Glomerular endothelial cell (primary cell): ENCODE results near the gene APOBEC3H. TPM values are rescaled to one million over a fixed set of nuclear protein-coding genes. Genes with fewer than 3 reads are reported as not detected.

Experiments
- DNase-seq: peaks from one replicate; pipeline ENCODE4 v3.0.0-alpha.2; 2011; ENCODE audit warnings: low read depth, low spot score; ENCODE audit errors: extremely low read depth
- total RNA-seq: library from RNA; depleted of rRNA; stranded (reverse); fragments of >200 nt; gene quantifications from 2 replicates; pipeline ENCODE4 v1.2.3, GENCODE V29; 2015

APOBEC3H gene
- total RNA-seq, 1 donor from 2014 or later = not detected

DNA sequence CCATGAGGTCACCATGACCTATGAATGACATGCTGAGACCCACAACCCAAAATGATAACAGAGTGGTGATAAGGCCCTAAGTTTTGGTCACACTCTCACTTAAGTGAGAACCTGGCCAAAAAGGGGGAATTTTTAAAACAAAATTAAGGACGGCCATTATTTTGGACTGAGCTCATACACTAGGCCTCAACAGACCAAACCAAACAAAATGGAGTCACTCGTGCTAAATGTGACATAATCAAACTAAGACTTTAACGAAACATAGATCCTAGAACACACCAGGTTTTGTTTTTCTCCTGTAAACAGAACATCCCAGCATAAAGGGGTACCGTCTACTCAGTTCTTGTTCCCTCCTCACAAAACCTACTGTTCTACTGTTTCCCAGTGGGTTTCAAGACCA is 11.4 kb downstream of the APOBEC3H start:
- DNase-seq = no peak

DNA sequence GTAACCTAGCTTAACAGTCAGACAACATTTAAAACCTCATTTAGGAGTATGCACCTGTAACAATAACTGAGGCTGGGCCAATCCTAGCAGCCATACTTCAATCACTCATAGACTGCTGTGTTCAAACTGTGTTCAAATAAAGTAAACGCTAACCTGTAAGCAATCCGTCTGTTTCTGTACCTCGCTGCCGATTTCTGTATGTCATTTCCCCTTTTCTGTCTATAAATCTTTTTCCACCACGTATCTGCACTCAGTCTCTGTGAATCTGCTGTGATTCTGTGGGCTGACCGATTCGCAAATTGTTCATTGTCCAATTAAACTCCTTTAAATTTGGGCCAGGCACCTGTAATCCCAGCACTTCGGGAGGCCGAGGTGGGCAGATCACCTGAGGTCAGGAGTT is 12.3 kb downstream of the APOBEC3H start:
- no peak for DNase-seq

DNA sequence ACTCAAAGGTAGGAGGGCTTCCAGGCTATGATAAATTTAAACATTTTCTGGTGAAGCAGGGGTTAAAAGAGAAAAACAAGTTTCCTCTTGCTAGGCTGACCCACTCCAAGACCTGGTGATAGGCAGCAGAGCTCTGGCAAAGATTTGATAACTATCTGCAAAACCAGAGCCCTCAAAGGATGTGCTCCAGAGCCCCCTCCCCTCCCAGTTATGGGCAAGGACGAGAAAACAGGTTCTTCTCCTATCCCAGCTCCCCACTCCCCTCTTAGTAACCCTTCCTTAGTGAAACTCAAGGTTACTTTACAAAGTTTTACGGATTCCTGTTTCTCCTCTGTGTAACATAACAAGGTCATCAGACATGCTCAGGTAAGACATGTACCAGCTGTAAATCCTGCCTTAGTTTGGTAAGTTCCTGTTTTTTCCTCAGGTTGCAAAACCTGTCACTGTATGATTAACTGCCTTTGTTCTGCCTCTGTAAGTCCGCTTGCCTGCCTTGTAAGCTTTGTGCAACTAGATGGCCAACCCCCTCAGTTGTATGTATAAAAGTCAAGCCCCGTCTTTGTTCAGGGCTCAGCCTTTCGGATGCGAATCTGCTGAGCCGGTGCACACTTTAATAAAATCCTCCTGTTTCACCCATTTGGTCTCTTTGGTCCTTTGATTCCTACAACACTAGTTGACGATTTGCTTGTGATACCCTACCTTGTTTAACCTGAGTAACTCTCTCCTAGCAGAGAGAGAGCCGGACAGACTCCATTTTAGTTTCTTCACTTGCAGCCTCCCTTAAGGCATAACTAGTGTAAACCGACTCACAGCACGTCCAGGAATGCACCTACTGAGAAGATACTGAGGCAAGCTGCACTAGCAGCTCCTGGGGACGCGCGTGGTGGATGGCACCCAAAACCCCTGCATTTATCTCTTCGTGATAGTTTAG is 13.9 kb downstream of the APOBEC3H start:
- no peak for DNase-seq

DNA sequence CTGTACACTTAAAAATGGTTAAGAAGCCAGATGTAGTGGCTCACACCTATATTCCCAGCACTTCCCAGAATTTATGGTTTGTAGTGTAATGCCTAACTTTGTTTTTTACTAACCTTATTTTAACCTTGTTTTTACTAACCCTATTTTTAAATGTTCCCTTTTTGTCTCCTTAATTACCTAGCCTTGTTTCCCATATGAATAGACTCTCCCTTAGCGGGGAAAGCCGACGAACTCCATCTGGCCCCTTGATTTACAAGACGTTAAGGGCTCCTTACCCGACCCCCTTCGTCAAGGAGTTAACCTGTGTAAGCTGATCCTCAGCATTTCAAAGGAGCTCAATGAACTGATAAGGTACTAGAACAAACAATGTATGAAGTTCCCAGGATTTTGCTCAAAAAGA is 17.1 kb downstream of the APOBEC3H start:
- no peak for DNase-seq

DNA sequence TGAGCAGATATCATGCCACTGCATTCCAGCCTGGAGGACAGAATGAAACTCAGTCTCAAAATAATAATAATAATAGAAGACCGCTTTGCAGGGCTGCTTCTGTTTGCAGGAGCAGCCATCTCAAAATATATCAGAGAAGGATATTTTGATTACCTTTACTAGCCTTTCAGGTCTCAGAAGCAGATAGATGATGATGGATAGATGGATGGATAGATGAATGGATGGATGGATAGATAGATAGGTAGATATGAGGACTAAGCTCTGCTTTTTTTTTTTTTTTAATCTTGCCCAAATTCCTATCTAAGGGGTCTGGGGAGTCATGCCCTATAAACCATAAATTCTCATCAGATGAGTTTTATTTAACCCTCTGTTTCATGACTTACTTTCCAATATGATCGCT is 18.5 kb downstream of the APOBEC3H start:
- DNase-seq = no peak

DNA sequence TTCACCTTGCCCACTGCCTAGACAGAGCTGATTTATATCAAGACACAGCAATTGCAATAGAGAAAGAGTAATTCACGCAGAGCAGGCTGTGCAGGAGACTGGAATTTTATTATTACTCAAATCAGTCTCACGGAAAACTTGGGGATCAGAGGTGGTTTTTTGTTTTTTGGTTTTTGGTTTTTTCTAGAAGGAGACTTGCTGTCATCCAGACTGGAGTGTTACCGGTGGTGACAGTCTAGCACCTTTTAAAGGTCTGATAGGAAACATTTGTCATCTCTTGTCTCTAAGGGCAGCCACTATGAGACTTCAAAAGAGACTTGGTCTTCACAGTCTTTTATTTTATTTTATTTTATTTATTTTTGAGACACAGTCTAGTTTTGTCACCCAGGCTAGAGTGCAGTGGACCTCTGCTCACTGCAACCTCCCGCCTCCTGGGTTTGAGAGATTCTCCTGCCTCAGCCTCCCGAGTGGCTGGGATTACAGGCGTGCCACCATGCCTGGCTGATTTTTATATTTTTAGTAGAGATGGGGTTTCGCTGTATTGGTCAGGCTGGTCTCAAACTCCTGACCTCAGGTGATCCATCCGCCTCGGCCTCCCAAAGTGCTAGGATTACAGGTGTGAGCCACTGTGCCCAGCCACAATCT is 19.1 kb downstream of the APOBEC3H start:
- no peak for DNase-seq

DNA sequence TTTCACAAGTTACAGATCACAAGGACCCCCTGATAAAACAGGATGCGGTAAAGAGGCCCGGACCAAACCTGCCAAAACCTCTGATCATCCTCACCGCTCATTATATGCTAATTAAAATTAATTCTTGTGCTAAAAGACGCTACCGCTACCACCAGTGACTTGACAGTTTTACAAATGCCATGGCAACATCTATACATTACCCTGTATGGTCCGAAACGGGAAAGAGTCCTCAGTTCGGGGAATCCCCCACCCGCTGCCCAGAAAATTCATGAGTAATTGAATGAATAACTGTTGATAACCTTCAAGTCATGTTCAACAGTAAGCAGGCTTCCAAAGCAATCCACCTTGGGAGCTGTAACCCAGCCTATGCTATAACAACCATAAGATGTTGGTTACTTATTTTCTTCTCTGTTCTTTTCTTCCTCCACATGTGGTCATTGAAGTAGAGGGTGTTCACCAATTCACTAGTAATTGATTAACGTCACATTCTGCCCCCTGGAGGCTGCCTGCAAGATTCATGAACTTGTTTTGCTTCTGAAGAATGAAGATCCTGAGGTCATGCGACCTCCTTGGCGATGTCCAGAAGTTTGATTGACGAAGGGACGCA is 20.6 kb downstream of the APOBEC3H start:
- no peak for DNase-seq

DNA sequence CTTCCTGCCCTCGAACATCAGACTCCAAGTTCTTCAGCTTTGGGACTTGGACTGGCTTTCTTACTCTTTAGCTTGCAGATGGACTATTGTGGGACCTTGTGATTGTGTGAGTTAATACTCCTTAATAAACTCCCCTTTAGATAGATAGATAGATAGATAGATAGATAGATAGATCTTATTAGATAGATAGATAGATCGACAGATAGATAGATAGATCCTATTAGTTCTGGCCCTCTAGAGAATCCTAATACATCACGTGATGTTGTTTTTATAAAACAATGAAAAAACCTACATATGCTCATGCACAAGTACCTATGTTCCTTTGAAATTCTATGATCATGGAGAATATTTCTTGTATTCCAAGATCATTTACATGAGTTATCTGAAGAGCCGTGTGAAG is 23.9 kb downstream of the APOBEC3H start:
- no peak for DNase-seq

DNA sequence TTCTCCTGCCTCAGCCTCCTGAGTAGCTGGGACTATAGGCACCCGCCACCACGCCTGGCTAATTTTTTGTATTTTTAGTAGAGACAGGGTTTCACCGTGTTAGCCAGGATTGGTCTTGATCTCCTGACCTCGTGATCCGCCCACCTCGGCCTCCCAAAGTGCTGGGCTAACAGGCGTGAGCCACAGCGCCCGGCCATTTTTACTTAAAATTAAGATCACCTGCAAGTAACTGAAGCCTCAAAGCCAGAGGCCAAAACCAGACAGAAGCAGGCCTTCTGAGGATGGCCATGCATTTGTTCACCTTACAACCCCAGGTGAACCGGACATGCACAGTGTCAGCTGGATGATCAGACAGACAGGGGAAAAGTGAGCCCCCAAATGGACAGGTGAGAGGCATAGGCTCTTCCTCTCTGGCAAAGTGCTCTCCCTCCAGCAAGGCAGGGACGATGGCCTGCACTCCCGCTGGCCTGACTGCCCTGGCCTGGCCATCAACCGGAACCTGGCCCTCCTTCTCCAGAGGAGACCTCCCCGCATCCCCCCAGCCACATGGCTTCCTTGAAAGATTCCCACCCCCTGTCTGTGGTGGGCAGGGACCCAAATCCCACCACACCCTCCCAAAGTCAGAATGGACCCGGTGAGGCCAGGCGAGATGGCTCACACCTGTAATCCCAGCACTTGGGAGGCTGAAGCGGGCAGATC is 25.9 kb downstream of the APOBEC3H start:
- no peak for DNase-seq

DNA sequence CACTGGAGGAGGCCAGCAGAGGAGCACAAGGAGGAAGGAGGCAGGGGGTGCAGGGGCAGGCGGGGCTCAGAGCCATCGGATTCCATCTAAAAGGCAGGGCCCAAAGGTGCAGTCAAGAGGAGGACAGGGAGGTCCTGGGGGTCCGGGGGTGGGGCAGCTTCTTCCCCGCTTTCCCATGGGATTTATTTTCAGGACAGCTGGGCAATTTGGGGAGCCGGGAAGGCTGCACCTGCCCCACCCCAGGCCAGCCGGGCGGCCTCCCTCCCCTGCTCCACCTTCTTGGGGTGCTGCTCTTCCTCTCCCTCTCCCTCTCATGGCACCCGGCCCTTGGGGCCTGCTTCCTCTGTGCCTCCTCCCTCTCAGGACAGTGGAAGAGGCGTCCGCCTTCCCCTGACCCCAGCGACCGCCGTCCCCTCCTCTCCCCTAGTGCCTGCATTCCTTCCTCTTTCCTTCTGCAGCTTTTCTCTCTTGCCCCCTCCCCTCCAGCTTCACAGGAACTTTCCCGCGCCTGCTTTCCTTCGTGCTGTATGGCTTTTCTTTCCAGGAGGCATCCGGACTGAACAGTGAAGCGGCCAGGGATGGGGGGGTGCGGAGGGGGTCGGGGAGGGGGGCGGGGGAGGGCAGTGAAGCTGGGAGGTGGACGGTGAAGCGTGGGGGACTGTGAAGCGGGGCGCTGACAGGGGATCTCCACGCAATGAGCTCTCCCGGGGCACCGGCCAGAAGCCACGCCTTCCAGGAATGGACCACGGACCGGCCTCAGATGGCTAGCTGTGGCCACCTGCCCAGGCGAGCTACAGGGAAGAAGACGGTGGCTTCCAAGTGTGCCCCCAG is 26.9 kb downstream of the APOBEC3H start:
- no peak for DNase-seq

DNA sequence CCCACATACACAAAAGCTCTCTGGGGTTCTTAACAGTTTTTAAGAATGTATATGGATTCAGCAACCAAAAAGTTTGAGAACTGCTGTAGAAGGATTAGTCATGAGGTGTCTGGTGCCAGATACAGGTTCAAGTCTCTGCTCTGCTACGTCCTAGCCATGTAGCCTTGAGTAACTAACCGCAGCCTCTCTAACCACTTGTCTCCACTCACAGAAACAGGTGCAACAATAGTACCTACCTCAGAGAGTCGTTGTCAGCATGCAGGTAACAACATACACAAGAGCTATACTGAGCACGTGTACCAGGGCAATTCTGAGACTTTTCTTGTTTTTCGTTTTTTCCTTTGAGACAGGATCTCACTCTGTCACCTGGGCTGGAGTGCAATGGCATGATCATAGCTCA is 28.6 kb downstream of the APOBEC3H start:
- DNase-seq = no peak

DNA sequence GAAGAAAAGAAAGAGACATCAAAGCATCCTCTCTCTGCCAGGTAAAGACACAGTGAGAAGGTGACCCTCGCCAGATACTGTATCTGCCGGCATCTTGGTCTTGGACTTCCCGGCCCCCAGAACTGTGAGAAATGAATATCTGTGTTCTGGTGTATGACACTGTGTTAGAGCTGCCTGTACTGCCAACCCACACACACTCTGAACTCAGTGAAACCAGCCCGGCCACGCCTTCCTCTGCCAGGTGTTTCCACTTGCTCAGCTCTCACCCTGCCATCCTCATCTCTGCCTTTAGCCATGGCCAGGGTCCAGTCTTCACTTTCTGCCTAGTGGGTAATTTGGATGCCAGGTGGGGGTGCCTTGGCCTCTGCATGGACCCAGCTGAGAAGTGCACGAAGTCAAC is 31.5 kb downstream of the APOBEC3H start:
- DNase-seq = no peak

DNA sequence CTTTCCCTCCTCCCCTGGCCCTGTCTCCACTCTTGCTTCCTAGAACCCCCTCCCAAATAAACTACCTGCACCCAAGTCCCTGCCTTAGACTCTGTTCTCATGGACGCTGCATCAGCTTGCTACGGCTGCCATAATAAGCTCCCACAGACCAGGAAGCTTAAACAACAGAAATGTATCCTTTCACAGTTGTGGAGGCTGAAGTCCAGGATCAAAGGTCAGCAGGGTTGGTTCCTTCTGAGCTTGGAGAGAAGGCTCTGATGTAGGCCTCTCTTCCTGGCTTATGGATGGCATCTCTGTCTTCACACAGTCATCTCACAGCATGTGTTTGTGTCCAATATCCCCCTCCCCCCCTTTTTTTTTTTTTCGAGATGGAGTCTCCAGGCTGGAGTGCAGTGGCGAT is 32.0 kb downstream of the APOBEC3H start:
- DNase-seq = no peak

DNA sequence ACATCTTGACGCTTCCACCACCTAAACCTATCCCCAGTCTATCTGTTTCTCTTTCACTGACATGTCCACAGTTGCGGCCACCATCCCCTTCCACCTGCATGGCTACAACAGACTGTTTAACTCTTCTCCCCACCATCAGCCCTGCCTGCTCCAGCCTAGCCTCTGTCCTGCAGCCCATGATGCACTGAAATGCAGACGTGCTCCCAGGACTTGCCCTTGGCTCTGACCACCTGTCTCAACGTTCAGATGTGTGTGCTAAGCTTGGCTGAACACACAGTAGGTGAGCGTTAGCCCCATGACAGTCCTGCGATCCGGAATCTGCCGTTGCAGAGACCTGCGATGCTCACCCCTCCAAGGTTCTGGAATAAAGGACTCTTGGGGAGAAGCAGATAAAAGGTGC is 32.7 kb downstream of the APOBEC3H start:
- DNase-seq = no peak

DNA sequence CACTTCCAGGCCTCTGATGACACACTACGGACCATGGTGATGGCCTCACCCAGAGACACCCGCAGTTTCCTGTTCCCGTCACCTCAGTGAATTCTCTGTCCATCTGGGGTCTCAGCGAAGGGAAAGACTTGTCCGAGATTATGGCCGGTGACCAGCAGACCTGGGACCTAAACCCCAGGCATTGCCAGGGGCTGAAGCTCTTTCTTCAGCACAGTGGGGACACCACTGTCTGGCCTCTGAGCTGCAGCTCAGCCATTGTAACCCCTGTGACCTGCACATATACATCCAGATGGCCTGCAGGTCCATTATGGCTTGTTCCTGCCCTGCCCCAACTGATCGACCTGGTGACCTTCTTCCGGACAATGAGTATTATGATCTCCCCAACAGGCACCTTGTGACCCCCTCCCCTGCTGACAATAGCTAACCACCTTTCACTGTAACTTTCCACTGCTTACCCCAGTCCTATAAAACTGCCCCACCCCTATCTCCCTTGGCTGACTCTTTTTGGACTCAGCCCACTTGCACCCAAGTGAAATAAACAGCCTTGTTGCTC is 33.2 kb downstream of the APOBEC3H start:
- no peak for DNase-seq

DNA sequence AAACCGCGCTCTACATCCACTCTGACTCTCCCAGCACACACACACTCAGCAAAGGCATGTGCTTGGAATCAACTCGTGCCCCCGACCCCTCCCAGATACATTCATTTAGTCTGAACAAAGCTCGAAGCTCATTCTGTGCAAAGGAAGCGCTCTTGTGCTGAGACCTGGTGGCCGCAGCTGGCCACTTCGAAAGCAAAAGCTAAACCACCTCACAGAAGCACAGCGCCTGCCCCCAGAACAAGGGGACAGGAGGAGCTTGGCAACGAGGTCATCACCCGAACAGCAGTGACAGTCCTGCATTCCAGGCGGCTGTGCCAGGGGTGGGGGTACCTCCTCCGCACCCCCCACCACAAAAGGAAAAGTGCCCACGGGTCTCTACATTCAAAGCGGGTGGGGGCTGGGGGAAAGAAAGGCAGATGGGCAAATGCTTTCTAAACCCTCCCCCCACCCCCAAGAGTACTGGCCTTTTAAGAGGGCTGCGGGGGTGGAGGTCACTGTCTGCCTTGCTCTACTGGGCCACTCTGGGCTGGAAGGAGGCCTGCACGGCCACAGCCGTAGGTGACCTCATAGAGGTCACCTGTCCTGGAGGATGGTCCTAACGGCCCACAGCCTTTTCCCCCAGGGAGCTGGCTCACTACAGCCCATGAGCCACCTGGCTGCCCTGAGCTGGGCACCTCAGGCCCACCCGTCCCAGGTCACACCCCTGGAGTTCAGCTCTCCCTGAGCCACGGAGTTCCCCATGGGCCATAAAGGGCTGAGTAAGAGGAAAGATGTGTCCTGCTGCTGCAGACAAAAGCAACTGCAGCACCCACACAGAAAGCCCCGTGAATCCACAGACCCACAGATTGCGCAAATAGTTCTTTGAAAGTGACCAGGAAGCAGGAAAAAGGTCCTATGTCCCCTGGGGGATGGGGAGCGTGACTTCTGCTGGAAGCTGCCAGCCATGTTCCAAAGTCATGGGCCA is 34.1 kb downstream of the APOBEC3H start:
- DNase-seq = no peak

DNA sequence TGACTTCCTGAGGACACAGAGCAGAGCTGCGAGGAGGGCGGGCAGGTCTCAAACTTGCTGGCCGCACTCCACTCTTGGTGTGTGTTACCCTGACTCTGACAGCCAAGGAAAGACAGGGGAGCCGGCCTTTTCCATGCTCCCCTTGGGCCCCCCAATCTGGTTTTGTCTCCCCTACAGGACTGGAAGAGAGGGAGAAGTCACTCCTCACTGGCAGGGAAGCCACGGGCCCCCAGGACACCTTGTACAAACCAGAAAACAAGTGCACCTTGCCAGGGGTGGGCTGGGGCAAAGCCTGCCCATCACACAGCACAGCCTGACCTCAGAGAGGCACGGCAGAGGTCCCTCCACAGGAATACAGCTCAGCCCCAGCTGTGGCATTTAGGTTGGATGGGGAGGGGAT is 35.2 kb downstream of the APOBEC3H start:
- no peak for DNase-seq

DNA sequence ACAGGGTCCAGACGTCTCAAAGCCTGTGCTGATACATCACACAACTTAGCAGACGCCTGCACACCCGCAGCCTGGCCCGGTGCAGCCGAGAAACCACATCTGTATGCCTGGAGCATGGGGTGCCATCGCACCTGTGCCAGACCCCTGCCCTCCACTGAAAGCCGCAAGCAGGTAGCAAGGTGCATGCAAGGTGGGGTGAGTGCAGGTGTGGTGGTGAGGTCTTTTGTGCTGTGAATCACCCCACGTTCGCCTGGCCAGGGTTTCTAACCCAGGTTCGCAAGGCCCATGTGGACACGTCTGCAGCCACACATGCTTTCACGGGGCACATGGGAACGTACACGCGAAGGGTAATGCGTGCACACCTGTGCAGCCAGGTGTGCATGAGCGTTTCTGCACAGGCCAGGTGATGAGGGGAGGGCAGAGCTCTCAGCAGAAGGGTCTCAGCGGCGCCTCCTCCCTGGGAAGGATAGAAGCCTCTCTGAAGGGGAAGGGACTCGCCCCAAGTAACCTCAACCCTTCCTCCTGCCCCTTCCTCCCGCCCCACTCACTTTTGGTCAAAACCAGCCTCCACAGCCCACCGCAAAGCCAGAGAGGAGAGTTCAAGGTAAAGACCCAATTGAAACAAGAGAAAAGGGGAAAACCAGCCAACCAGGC is 36.0 kb downstream of the APOBEC3H start:
- DNase-seq = no peak
